K562 (cell line): ENCODE data around the gene AASDH. TPM values are rescaled to one million over a fixed set of nuclear protein-coding genes. Genes with fewer than 3 reads are reported as not detected.

ENCODE experiments used
- ATF3 ChIP-seq, 2 experiments: fragments of 450-650 bp in 1 of 2; sonication (generic) in 1 of 2; formaldehyde crosslinking in 1 of 2; IDR thresholded peaks in 1 of 2; conservative IDR thresholded peaks in 1 of 2; 2 replicates each; pipeline versions ENCODE4 v1.6.1 to v1.8.1; 2016 to 2023; ENCODE audit warnings: mild to moderate bottlenecking in 2 of 2, moderate library complexity in 2 of 2, inconsistent platforms in 1 of 2, missing genetic modification reagents in 1 of 2
- BHLHE40 ChIP-seq: IDR thresholded peaks from 2 replicates; pipeline ENCODE4 v1.6.1; 2011; ENCODE audit warnings: low read length, improper control_type of control experiment
- C11orf30 ChIP-seq: fragments of 450-650 bp; IDR thresholded peaks from 2 replicates; pipeline ENCODE4 v1.6.1; 2016; ENCODE audit warnings: low read depth, mild to moderate bottlenecking
- CBFA2T2 ChIP-seq: fragments of 450-650 bp; conservative IDR thresholded peaks from 2 replicates; pipeline ENCODE4 v1.6.1; 2017; ENCODE audit warnings: mild to moderate bottlenecking
- CC2D1A ChIP-seq: fragments of 450-650 bp; IDR thresholded peaks from 2 replicates; pipeline ENCODE4 v1.6.1; 2017; ENCODE audit warnings: mild to moderate bottlenecking
- HDAC1 ChIP-seq, 2 experiments: fragments of 450-650 bp; IDR thresholded peaks; 2 replicates each; pipeline ENCODE4 v1.6.1; 2016 to 2017; ENCODE audit warnings: inconsistent platforms in 1 of 2, mild to moderate bottlenecking in 1 of 2, moderate library complexity in 1 of 2
- PRDM10 ChIP-seq: fragments of 450-650 bp; IDR thresholded peaks from 2 replicates; pipeline ENCODE4 v1.6.1; 2018; ENCODE audit not compliant: partially characterized antibody
- RBBP5 ChIP-seq: fragments of 200-600 bp; sonication (generic); IDR thresholded peaks from 2 replicates; pipeline ENCODE4 v1.6.1; 2012; ENCODE audit warnings: borderline replicate concordance, mild to moderate bottlenecking, low read length, control low read depth, inconsistent platforms; ENCODE audit not compliant: insufficient read depth, poor library complexity, severe bottlenecking
- REST ChIP-seq, 2 experiments: fragments of 450-650 bp; formaldehyde crosslinking in 1 of 2; IDR thresholded peaks; 2 replicates each; pipeline versions ENCODE4 v1.4.0 to v1.6.1; 2014 to 2020; ENCODE audit warnings: mild to moderate bottlenecking in 2 of 2, borderline replicate concordance in 1 of 2, low read depth in 1 of 2
- ZFP36 ChIP-seq: fragments of 150-350 bp; IDR thresholded peaks from 2 replicates; pipeline ENCODE4 v1.6.1; 2018; ENCODE audit warnings: low read length, low read depth; ENCODE audit not compliant: partially characterized antibody
- ZNF280B ChIP-seq: fragments of 250-450 bp; sonication (Bioruptor Pico); IDR thresholded peaks from 2 replicates; pipeline ENCODE4 v1.5.1; 2021; ENCODE audit warnings: mild to moderate bottlenecking
- polyA plus RNA-seq, 8 experiments: library from polyadenylated mRNA; depleted of rRNA in 4 of 8; stranded (reverse) in 5 of 8; unstranded in 3 of 8; fragments of >200 nt; fragmentation: Nextera tagmentation in 2 of 8; fragmentation: Illumina TruSeq in 1 of 8; extraction: Ambion mirVana in 2 of 8; extraction: Trizol in 1 of 8; gene quantifications; 2 replicates each; pipeline versions ENCODE4 v1.2.1 to v1.2.3, GENCODE V29; 2011 to 2014; ENCODE audit warnings: inconsistent platforms in 1 of 8, missing spikeins in 1 of 8
- total RNA-seq, 7 experiments: library from RNA; depleted of rRNA in 6 of 7; stranded (reverse); fragments of >200 nt in 6 of 7; fragmentation: Illumina TruSeq in 2 of 7; extraction: Trizol in 2 of 7; gene quantifications; 2 replicates each; pipeline versions ENCODE4 v1.2.1 to v1.2.3, GENCODE V29; 2011 to 2021; ENCODE audit warnings: low replicate concordance in 1 of 7

Gene AASDH
- total and polyA plus RNA-seq, 9 of the 15 experiments (the other 6 are each of a cell fraction or from before 2014, with no cell fraction given), result 8.6 to 29.7 (median 13.7) TPM

- TF ChIP-seq PRDM10, result no peak
- TF ChIP-seq ATF3 (IDR thresholded peaks at IDR 0.05), result no peak
- 0 out of 2 replicates have a peak, but pooled peaks have one; percentile 39 for TF ChIP-seq ATF3 (CRISPR knock-in tag; conservative IDR thresholded peaks at IDR 0.05)
- TF ChIP-seq BHLHE40, result 0 out of 2 replicates have a peak, but pooled peaks have one; percentile 41
- TF ChIP-seq ZNF280B (CRISPR knock-in tag), result no peak
- peak; percentile 61 for TF ChIP-seq CC2D1A
- no peak for TF ChIP-seq HDAC1 (IDR thresholded peaks at IDR 0.05)
- TF ChIP-seq ZFP36, result peak; percentile 29
- TF ChIP-seq REST (IDR thresholded peaks at IDR 0.05; ENCODE audit: borderline replicate concordance), result peak; percentile 75
- no peak for TF ChIP-seq REST (CRISPR knock-in tag; IDR thresholded peaks at IDR 0.05; ENCODE audit: low read depth)
- TF ChIP-seq CBFA2T2, result no peak
- TF ChIP-seq RBBP5, result no peak
- peak; percentile 19; the same call in 1 of the 2 replicates for TF ChIP-seq C11orf30
These were observed 85.9 kb downstream of the AASDH start (continued) for GRCh38 chr4:56301181-56301996.
